ENCODE measurements around the gene TMOD1. TPM values are rescaled to one million over a fixed set of nuclear protein-coding genes. Genes with fewer than 3 reads are reported as not detected.

Gene TMOD1
- polyA plus RNA-seq, 1 donor, result 151 TPM

- DNase-seq (ENCODE audit: low read depth), result no peak
Observed at GRCh38 chr9:97517331-97518089, 16.0 kb downstream of the TMOD1 start.

GRCh38 chr9:97518166-97518908 lies 16.9 kb downstream of the TMOD1 start:
- no peak for DNase-seq (ENCODE audit: low read depth)

GRCh38 chr9:97518909-97519307 lies 17.4 kb downstream of the TMOD1 start:
- no peak for DNase-seq (ENCODE audit: low read depth)

GRCh38 chr9:97519441-97519970 lies 18.0 kb downstream of the TMOD1 start:
- no peak for DNase-seq (ENCODE audit: low read depth)

GRCh38 chr9:97521576-97522333 lies 20.3 kb downstream of the TMOD1 start:
- no peak for DNase-seq (ENCODE audit: low read depth)

- DNase-seq (ENCODE audit: low read depth), result no peak
Observed at GRCh38 chr9:97524424-97524823, 23.0 kb downstream of the TMOD1 start.

GRCh38 chr9:97525451-97525850 lies 24.0 kb downstream of the TMOD1 start:
- no peak for DNase-seq (ENCODE audit: low read depth)

GRCh38 chr9:97526895-97527575 lies 25.6 kb downstream of the TMOD1 start:
- no peak for DNase-seq (ENCODE audit: low read depth)

GRCh38 chr9:97527626-97528528 lies 26.4 kb downstream of the TMOD1 start:
- DNase-seq (ENCODE audit: low read depth), result no peak

GRCh38 chr9:97528529-97529230 lies 27.2 kb downstream of the TMOD1 start:
- DNase-seq (ENCODE audit: low read depth), result no peak

GRCh38 chr9:97529363-97530076 lies 28.1 kb downstream of the TMOD1 start:
- DNase-seq (ENCODE audit: low read depth), result no peak

- no peak for DNase-seq (ENCODE audit: low read depth)
Observed at GRCh38 chr9:97531888-97532376, 30.5 kb downstream of the TMOD1 start.

GRCh38 chr9:97534185-97534584 lies 32.7 kb downstream of the TMOD1 start:
- no peak for DNase-seq (ENCODE audit: low read depth)

GRCh38 chr9:97534961-97535594 lies 33.6 kb downstream of the TMOD1 start:
- no peak for DNase-seq (ENCODE audit: low read depth)

- no peak for DNase-seq (ENCODE audit: low read depth)
Observed at GRCh38 chr9:97535771-97536170, 34.3 kb downstream of the TMOD1 start.

GRCh38 chr9:97536480-97536879 lies 35.0 kb downstream of the TMOD1 start:
- no peak for DNase-seq (ENCODE audit: low read depth)

GRCh38 chr9:97543561-97543960 lies 42.1 kb downstream of the TMOD1 start:
- no peak for DNase-seq (ENCODE audit: low read depth)

GRCh38 chr9:97545486-97545885 lies 44.0 kb downstream of the TMOD1 start:
- no peak for DNase-seq (ENCODE audit: low read depth)
